GM12878 (cell line): ENCODE results near the gene HSPBP1. TPM values are rescaled to one million over a fixed set of nuclear protein-coding genes. Genes with fewer than 3 reads are reported as not detected.
A peak's percentile ranks its signal among the peaks of the same experiment; 100 is the strongest.

Source experiments
- ATAC-seq: fragments of 200-7000 bp; cut with Tn5 transposase; 3 replicates; pipeline ENCODE4 v1.9.1; 2020; ENCODE audit warnings: mild to moderate bottlenecking, moderate library complexity
- BruUV-seq: library from RNA; stranded (reverse); fragments of 400-500 nt; replicated peaks from 2 replicates; lab custom pipeline; 2021; lab: Mats Ljungman, UMichigan
- CTCF ChIA-PET: fragments of 300-600 bp; sonication (Branson Sonifier 250); formaldehyde crosslinking; extraction: SDS; loops from one replicate; lab custom pipeline; 2021; ENCODE audit warnings: inconsistent platforms; lab: Yijun Ruan, JAX
- POLR2A ChIA-PET: fragments of 350-600 bp; formaldehyde crosslinking; extraction: SDS; loops from one replicate; lab custom pipeline; 2021; ENCODE audit warnings: inconsistent platforms; lab: Charles Lee
- RAD21 ChIA-PET: fragments of 300-600 bp; sonication (Branson Sonifier 250); formaldehyde crosslinking; loops from one replicate; lab custom pipeline; 2023; ENCODE audit warnings: antibody characterized with exemption; ENCODE audit not compliant: unreplicated experiment; lab: Charles Lee
- SMC1A ChIA-PET: fragments of 300-600 bp; sonication (Branson Sonifier 250); formaldehyde crosslinking; loops from one replicate; lab custom pipeline; 2023; ENCODE audit not compliant: unreplicated experiment, uncharacterized antibody; lab: Charles Lee
- DNase-seq: peaks from one replicate; pipeline ENCODE4 v3.0.0-alpha.2; 2011; ENCODE audit warnings: low read depth, low spot score
- FAIRE-seq: peaks from 3 replicates; lab custom pipeline; 2011; peaks lifted over from hg19 to GRCh38; lab: Jason Lieb, UNC
- H2AFZ ChIP-seq: 2 replicates; pipeline ENCODE4 v1.6.0; 2011; ENCODE audit warnings: low read depth, low read length, control low read depth; ENCODE audit not compliant: control insufficient read depth
- H3K27ac ChIP-seq: 2 replicates; pipeline ENCODE4 v1.5.1; 2011; ENCODE audit warnings: control low read depth; ENCODE audit not compliant: control insufficient read depth, insufficient read depth
- H3K27me3 ChIP-seq, 2 experiments: replicated peaks in 1 of 2; 2 replicates each; pipeline versions ENCODE4 v1.6.0 to v1.6.1; 2011; ENCODE audit warnings: low read length in 1 of 2; ENCODE audit not compliant: control insufficient read depth in 2 of 2, insufficient read depth in 2 of 2
- H3K36me3 ChIP-seq, 2 experiments: 2 replicates each; pipeline ENCODE4 v1.5.1; 2011; ENCODE audit warnings: low read length in 1 of 2; ENCODE audit not compliant: control insufficient read depth in 2 of 2, insufficient read depth in 2 of 2
- H3K4me1 ChIP-seq: 2 replicates; pipeline ENCODE4 v1.6.1; 2011; ENCODE audit warnings: mild to moderate bottlenecking, low read length, moderate library complexity, mixed read lengths; ENCODE audit not compliant: control insufficient read depth, insufficient read depth
- H3K4me2 ChIP-seq: 2 replicates; pipeline ENCODE4 v1.6.0; 2011; ENCODE audit warnings: control low read depth; ENCODE audit not compliant: control insufficient read depth, insufficient read depth
- H3K4me3 ChIP-seq: fragments of 200-600 bp; sonication (generic); 2 replicates; pipeline ENCODE4 v1.5.1; 2016
- H3K79me2 ChIP-seq: 2 replicates; pipeline ENCODE4 v1.6.0; 2011; ENCODE audit warnings: low read length; ENCODE audit not compliant: control insufficient read depth, insufficient read depth
- H3K9ac ChIP-seq: 2 replicates; pipeline ENCODE4 v1.8.0; 2011; ENCODE audit warnings: low read length, control low read depth, mixed read lengths; ENCODE audit not compliant: control insufficient read depth, insufficient read depth
- H3K9me3 ChIP-seq: replicated peaks from 3 replicates; pipeline ENCODE4 v1.5.1; 2011; ENCODE audit warnings: mild to moderate bottlenecking, low read length; ENCODE audit not compliant: control insufficient read depth, insufficient read depth
- H4K20me1 ChIP-seq: 2 replicates; pipeline ENCODE4 v1.6.0; 2011; ENCODE audit not compliant: control insufficient read depth, insufficient read depth
- ATF3 ChIP-seq: IDR thresholded peaks from 2 replicates; pipeline ENCODE4 v1.6.1; 2011; ENCODE audit warnings: low read depth, mild to moderate bottlenecking, low read length, moderate library complexity, borderline replicate concordance; ENCODE audit errors: extremely low read depth
- CREB1 ChIP-seq: IDR thresholded peaks from 2 replicates; pipeline ENCODE4 v1.6.1; 2012; ENCODE audit warnings: low read depth, mild to moderate bottlenecking, inconsistent platforms
- CREM ChIP-seq: IDR thresholded peaks from 2 replicates; pipeline ENCODE4 v1.6.1; 2014; ENCODE audit warnings: antibody characterized with exemption, low read depth
- GABPA ChIP-seq: IDR thresholded peaks from 2 replicates; pipeline ENCODE4 v1.6.1; 2014; ENCODE audit warnings: antibody characterized with exemption, low read depth, mild to moderate bottlenecking, inconsistent platforms
- HCFC1 ChIP-seq: fragments of 150-350 bp; IDR thresholded peaks from 2 replicates; pipeline ENCODE4 v1.6.1; 2014; ENCODE audit warnings: low read length
- IKZF1 ChIP-seq: fragments of 450-650 bp; conservative IDR thresholded peaks from 2 replicates; pipeline ENCODE4 v1.6.1; 2017; ENCODE audit warnings: antibody characterized with exemption, mild to moderate bottlenecking
- MLLT1 ChIP-seq: fragments of 450-650 bp; IDR thresholded peaks from 2 replicates; pipeline ENCODE4 v1.6.1; 2016; ENCODE audit warnings: mild to moderate bottlenecking
- NR2C1 ChIP-seq: fragments of 450-650 bp; IDR thresholded peaks from 2 replicates; pipeline ENCODE4 v1.6.1; 2017; ENCODE audit warnings: antibody characterized with exemption, mild to moderate bottlenecking, moderate library complexity
- RUNX3 ChIP-seq: IDR thresholded peaks from 2 replicates; pipeline ENCODE4 v1.6.1; 2012; ENCODE audit warnings: low read length, inconsistent platforms
- SIX5 ChIP-seq: IDR thresholded peaks from 2 replicates; pipeline ENCODE4 v1.6.1; 2011; ENCODE audit warnings: mild to moderate bottlenecking, low read depth, low read length, moderate library complexity; ENCODE audit not compliant: severe bottlenecking
- SREBF1 ChIP-seq: IDR thresholded peaks from 2 replicates; pipeline ENCODE4 v1.6.1; 2012; ENCODE audit warnings: mild to moderate bottlenecking, low read length
- TARDBP ChIP-seq: IDR thresholded peaks from 2 replicates; pipeline ENCODE4 v1.6.1; 2016; ENCODE audit warnings: borderline replicate concordance
- YBX1 ChIP-seq: fragments of 450-650 bp; IDR thresholded peaks from 2 replicates; pipeline ENCODE4 v1.6.1; 2016; ENCODE audit warnings: antibody characterized with exemption
- YY1 ChIP-seq: IDR thresholded peaks from 2 replicates; pipeline ENCODE4 v1.6.1; 2011; ENCODE audit warnings: low read depth, mild to moderate bottlenecking, low read length
- ZBTB40 ChIP-seq: fragments of 450-650 bp; IDR thresholded peaks from 2 replicates; pipeline ENCODE4 v1.6.1; 2016; ENCODE audit warnings: mild to moderate bottlenecking, moderate library complexity, borderline replicate concordance
- ZNF207 ChIP-seq: fragments of 450-650 bp; IDR thresholded peaks from 2 replicates; pipeline ENCODE4 v1.6.1; 2014; ENCODE audit warnings: antibody characterized with exemption, mild to moderate bottlenecking, borderline replicate concordance
- ZNF24 ChIP-seq: fragments of 450-650 bp; IDR thresholded peaks from 2 replicates; pipeline ENCODE4 v1.6.1; 2017; ENCODE audit warnings: antibody characterized with exemption, mild to moderate bottlenecking
- ZSCAN29 ChIP-seq: fragments of 450-650 bp; IDR thresholded peaks from 2 replicates; pipeline ENCODE4 v1.6.1; 2017; ENCODE audit warnings: mild to moderate bottlenecking, moderate library complexity
- WGBS: methylation state at CpG from one replicate; pipeline ENCODE4 v1.1.6; 2016; ENCODE audit warnings: low lambda C conversion rate; ENCODE audit not compliant: insufficient replicate concordance, insufficient coverage; ENCODE audit errors: missing lambda C conversion rate; 5-methylcytosine and 5-hydroxymethylcytosine counted together
- in situ Hi-C: fragments of 300-500 bp; cut with MboI; formaldehyde crosslinking; loops from 9 replicates; pipeline ENCODE4 v1.14.3; 2018; ENCODE audit warnings: mixed read lengths
- intact Hi-C: fragments of 100-400 bp; cut with micrococcal nuclease; formaldehyde crosslinking; loops from one replicate; pipeline ENCODE4 v1.14.2; 2022; ENCODE audit not compliant: unreplicated experiment
- polyA plus RNA-seq, 11 experiments: library from polyadenylated mRNA; depleted of rRNA in 4 of 11; unstranded in 6 of 11; stranded (reverse) in 5 of 11; fragments of >200 nt; fragmentation: Nextera tagmentation in 4 of 11; fragmentation: Illumina TruSeq in 1 of 11; extraction: Ambion mirVana in 4 of 11; extraction: Trizol in 1 of 11; gene quantifications; 1 replicate in 1 of 11; 2 replicates in 10 of 11; pipeline versions ENCODE4 v1.2.1 to v1.2.3, GENCODE V29; 2011 to 2016; ENCODE audit warnings: inconsistent platforms in 2 of 11, missing spikeins in 2 of 11, low read depth in 1 of 11
- total RNA-seq, 4 experiments: library from RNA; depleted of rRNA in 3 of 4; stranded (reverse); fragments of >200 nt in 3 of 4; fragmentation: Illumina TruSeq in 1 of 4; extraction: Trizol in 1 of 4; gene quantifications; 2 replicates each; pipeline versions ENCODE4 v1.2.1 to v1.2.3, GENCODE V29; 2013 to 2021

HSPBP1 gene
- total and polyA plus RNA-seq, 10 of the 15 experiments (the other 5 are each of a cell fraction or from before 2014, with no cell fraction given): 0.18 to 83.3 (median 23.0) TPM

- Histone ChIP-seq H4K20me1 (no peaks in the 10 kb centered on the region; the same call in 1 of the 2 replicates), H3K79me2 (no peaks in the 10 kb centered on the region), H3K9ac (no peak overlapping the region), H3K36me3 (no peaks in the 10 kb centered on the region), H3K4me1 (peaks cover 3% of the 10 kb centered on the region; the same call in 1 of the 2 replicates), H2AFZ (no peak overlapping the region), H3K4me2 (no peak overlapping the region), H3K27me3 (no peaks in the 10 kb centered on the region), H3K4me3 (no peak overlapping the region), H3K9me3 (no peaks in the 10 kb centered on the region), H3K27ac (no peak overlapping the region)
- no TSS peak for BruUV-seq
- DNase-seq (no peak), FAIRE-seq (no peak), ATAC-seq (peak; percentile 66)
- ChIA-PET CTCF (no interaction called here), SMC1A (no interaction called here), RAD21 (no interaction called here), POLR2A (interaction anchor here (0.5 kb wide), 1 partner anchor 33 kb away, joined by 6 read pairs; no protein-coding TSS in a partner anchor)
- in situ Hi-C loops (no loop called here), intact Hi-C loops (no loop called here)
- TF ChIP-seq TARDBP (peak; percentile 92), CREM (peak; percentile 80; the same call in 1 of the 2 replicates), YBX1 (no peak), ZNF24 (no peak), CREB1 (peak; percentile 58; the same call in 1 of the 2 replicates), ZBTB40 (peak; percentile 50; the same call in 1 of the 2 replicates), GABPA (peak; percentile 80), SREBF1 (peak; percentile 57), NR2C1 (peak; percentile 55), ZNF207 (no peak), MLLT1 (peak; percentile 41; the same call in 1 of the 2 replicates), HCFC1 (peak; percentile 95), RUNX3 (peak; percentile 53), SIX5 (peak; percentile 98), YY1 (peak; percentile 47; the same call in 1 of the 2 replicates), ZSCAN29 (no peak), ATF3 (peak; percentile 48; the same call in 1 of the 2 replicates), IKZF1 (peak; percentile 79)
- WGBS: 53% methylated on average over 9 of the region's 9 CpGs
Measured at GRCh38 chr19:55305491-55305890, 25.6 kb upstream of the HSPBP1 start.
